Hematopoietic multipotent progenitor cell treated with erythropoietin and hydrocortisone succinate and interleukin-3 and kit ligand, for 8 days (in vitro differentiated cells): ENCODE results near the gene PTPN21.
A peak's percentile ranks its signal among the peaks of the same experiment; 100 is the strongest.

Experiments
- DNase-seq: peaks from one replicate; pipeline ENCODE4 v3.0.0-alpha.2; 2015

PTPN21 gene

GRCh38 chr14:88452231-88452630 is 102.6 kb downstream of the PTPN21 start:
- DNase-seq, result no peak

GRCh38 chr14:88439088-88439487 is 115.7 kb downstream of the PTPN21 start:
- no peak for DNase-seq

DNA sequence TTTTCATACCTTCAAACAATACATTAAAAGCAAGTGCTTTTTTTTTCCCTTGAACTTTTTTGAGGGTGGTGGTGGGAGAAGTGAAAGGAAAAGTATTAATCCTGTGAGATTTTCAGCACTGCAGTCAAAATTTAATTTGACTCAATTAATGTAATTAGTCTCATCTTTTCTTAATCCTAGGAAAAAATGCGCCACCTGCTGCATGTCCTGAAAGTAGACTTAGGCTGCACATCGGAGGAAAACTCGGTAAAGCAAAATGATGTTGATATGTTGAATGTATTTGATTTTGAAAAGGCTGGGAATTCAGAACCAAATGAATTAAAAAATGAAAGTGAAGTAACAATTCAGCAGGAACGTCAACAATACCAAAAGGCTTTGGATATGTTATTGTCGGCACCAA is 117.1 kb downstream of the PTPN21 start:
- DNase-seq, result peak; percentile 9

- DNase-seq, result no peak
These were observed 123.8 kb downstream of the PTPN21 start for GRCh38 chr14:88430976-88431375.

GRCh38 chr14:88426271-88426670 is 128.5 kb downstream of the PTPN21 start:
- DNase-seq, result no peak

- DNase-seq, result no peak
These were observed 130.2 kb downstream of the PTPN21 start for GRCh38 chr14:88424573-88424972.

GRCh38 chr14:88422919-88423650 is 131.7 kb downstream of the PTPN21 start:
- DNase-seq, result no peak

GRCh38 chr14:88422047-88422446 is 132.8 kb downstream of the PTPN21 start:
- no peak for DNase-seq

- no peak for DNase-seq
These were observed 133.5 kb downstream of the PTPN21 start for GRCh38 chr14:88421286-88421685.

- DNase-seq, result no peak
These were observed 134.6 kb downstream of the PTPN21 start for GRCh38 chr14:88420187-88420586.

- DNase-seq, result no peak
These were observed 137.2 kb downstream of the PTPN21 start for GRCh38 chr14:88417594-88417993.
